HG03575 (cell line): ENCODE data around the gene KLHL12.

ENCODE experiments used
- ATAC-seq: cut with Tn5 transposase; IDR thresholded peaks from one replicate; pipeline ENCODE4 v1.9.1; 2021; ENCODE audit not compliant: unreplicated experiment, insufficient number of reproducible peaks, low FRiP score; ENCODE audit errors: extremely low read depth

The KLHL12 gene

DNA sequence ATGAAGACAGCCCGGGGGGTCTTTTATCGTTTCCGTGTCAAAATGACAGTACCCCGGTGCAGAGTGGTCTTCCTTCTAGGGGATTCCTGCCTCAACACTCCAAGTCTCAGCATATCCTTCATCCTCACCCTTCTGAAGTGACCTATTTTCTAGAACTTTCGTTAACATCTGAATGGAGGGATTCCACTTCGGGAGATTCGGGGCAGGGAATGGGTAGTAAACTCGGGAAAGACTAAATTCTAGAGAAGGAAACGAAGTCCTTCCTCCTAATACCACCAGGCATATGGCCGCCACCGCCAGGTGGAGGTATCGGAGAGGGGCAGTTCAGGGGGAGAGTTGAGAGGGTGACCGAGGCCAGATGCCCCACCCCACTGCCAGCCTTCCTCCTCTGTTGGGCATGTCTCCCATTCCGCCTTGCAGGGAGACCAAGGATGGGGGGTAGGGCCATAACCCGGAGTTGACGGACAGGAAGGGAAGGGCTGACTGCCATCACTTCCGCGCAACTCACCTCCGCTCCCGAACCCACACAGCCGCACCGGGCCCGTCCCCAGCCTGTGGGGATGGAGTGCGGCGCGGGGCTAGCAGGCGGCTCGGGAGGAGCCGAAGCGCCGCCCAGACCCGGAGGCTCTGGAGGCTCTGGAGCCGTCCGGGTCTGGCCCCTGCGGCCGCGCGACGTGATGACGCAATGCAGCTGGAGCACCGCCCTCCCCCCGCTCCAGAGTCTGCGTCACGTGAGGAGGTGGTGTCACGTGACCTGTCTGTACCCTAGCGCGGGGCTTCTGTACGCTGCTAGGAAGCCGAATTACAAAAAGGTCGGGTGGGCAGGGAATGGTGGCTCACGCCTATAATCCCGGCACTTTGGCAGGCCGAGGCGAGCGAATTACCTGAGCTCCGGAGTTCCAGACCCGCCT, at the start of gene KLHL12:
Gene KLHL12, minus strand, starts transcription at position 654 of the 911 bp plus-strand sequence. CDS start 2,072 bp downstream, outside the sequence.
- peak; percentile 37 for ATAC-seq

DNA sequence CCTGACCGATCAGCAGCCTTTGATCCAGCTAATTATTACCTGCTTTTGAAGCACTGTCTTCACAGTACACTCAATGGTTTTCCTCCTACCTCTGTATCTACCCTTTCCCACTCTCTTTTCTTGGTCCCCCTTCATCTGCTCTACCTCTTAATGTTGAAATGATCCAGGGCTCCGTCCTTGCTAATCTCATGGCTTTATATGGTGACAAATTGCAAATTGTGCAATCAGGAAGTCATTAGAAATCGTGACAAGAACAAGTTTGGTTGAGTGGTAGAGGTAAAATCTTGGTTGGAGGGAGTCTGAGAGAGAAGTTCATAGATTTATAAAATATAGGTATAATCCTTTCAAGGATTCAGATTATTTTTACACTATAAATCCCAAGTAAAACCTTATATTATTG, 49.6 kb upstream of the KLHL12 start:
- ATAC-seq, result no peak

DNA sequence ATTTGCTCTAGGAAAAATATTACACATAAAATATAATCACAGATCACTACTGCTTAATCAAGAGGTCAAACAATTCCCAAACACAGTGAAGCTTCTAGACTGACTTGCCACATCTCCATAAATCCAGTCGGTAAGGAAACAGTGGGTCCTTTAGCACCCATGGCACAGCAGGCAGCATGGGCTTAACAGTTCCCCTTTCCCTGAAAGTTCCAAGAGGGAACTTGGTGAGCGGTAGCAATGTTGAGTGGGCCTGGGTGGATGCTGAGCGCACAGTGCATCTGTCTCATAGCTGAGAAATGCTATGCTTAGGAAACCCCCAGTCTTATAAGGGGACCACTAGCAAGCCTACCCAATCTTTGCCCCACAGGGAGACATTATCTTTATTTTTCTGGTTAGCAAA, 47.8 kb upstream of the KLHL12 start:
- ATAC-seq, result no peak

GRCh38 chr1:202972046-202972445, 45.0 kb upstream of the KLHL12 start:
- ATAC-seq, result no peak

- ATAC-seq, result no peak
Observed at GRCh38 chr1:202968895-202969295, 41.9 kb upstream of the KLHL12 start.

GRCh38 chr1:202968351-202968750, 41.3 kb upstream of the KLHL12 start:
- no peak for ATAC-seq

- no peak for ATAC-seq
Observed at GRCh38 chr1:202967684-202968281, 40.7 kb upstream of the KLHL12 start.

GRCh38 chr1:202966006-202966898, 39.2 kb upstream of the KLHL12 start:
- no peak for ATAC-seq

GRCh38 chr1:202965422-202965821, 38.4 kb upstream of the KLHL12 start:
- ATAC-seq, result no peak

DNA sequence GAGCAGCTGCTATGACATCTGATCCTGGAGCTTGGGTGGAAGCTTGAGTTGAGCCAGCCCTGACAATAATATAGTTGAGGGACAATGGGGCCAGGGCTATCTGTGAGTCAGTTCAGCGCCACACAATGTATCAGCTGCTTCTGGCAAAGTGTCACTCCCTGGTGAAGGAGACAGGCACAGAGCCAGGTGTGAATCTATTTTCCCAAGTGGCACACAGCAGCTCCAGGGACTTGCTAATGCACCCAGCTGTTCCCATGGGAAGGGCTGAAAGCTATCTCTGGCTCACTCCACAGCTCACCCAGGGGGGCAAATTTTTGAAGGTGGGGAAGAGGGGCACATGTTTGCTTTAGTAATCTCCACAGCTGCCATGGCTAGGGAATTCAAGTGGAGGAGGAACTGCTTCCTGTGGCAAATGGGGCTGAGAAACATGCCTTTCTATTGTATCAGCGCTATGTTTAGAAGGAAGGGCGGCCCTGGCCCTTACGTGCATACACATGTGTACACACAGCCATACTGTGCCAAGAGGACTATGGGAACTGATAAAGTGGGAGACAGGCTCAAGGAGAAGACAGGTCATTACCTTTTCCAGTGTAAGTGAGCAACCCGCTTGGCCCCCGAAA, 37.9 kb upstream of the KLHL12 start:
- ATAC-seq, result no peak

DNA sequence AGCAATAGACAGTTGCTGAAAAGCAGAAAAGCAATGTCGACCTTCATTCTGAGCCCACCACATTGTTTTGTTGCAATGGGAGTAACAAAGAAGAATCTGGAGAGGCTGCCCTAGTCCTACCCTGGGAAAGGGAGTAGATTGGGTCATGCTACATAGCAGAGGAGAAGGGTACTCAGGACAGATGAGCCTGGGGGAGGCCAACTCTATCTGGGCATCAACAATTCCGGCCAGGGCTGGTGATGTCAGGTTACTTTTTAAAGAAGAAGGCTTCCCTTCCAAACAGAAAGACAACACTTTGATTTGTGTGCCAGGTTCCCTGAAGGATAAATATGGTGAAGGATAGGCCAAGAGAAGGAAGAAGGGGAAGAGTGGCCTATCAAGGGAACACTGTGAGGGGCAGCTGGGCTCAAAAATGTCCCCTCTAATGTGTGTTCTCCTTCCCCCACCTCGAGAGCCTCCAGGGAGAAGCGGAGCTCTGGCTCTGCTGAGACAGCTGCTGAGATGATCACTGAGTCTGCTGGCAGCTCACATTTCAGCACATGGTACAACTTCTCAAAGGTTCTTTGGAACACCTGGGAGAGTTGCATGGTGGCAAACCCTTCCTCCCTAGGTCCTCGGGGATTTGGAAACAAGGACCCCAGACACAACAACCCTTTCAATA, 34.3 kb upstream of the KLHL12 start:
- ATAC-seq, result no peak

DNA sequence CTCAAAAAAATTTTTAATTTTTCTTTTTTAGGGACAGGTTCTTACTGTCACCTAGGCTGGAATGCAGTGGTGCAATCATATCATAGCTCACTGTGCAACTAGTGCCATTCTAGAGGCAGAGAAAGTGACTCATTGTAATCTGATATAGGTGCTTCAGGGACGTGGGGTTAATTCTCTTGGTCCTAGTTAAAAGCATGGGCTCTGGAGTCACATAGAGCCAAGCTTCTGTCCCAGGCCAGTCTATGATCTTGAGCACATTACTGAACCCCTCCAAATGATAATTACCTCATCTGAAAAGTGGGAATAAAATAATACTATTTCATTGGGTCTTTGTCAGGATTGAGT, 32.2 kb upstream of the KLHL12 start:
- no peak for ATAC-seq

GRCh38 chr1:202958544-202959275, 31.7 kb upstream of the KLHL12 start:
- no peak for ATAC-seq

- ATAC-seq, result peak; percentile 54
Observed at GRCh38 chr1:202957733-202958543, 30.9 kb upstream of the KLHL12 start, which contains the start of gene ADIPOR1. TSS of gene ADIPOR1 (minus strand) at chr1:202958312. CDS start at chr1:202951070, 7,242 bp downstream.

GRCh38 chr1:202956969-202957368, 29.9 kb upstream of the KLHL12 start:
- ATAC-seq, result no peak

- ATAC-seq, result no peak
Observed at GRCh38 chr1:202954057-202954745, 27.2 kb upstream of the KLHL12 start.

DNA sequence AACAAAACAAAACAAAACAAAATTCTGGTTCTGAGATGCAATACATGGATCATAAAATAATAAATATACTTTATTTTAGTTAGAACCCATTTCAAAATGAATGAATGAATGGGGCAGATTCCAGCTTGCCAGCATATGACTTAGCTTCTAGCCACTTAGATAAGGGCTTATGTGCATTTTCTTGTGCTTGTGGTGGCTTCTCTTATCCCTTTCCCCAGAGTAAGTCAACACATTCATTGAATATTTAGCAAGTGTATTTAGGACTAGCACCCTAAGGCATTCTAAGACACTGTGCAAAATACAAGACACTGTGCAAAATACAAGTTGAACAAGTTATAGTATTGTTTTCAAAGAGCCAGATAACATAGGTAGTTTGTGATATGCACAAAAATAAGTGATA, 26.4 kb upstream of the KLHL12 start:
- no peak for ATAC-seq
